Loucy (cell line): ENCODE data around the gene ALPG.

ENCODE experiments used
- H2AFZ ChIP-seq: fragments of 200-600 bp; sonication (generic); 2 replicates; pipeline ENCODE4 v1.6.0; 2016; ENCODE audit warnings: antibody characterized with exemption, mild to moderate bottlenecking, low read length, moderate library complexity
- H3F3A ChIP-seq: fragments of 200-600 bp; 2 replicates; pipeline ENCODE4 v1.6.0; 2016; ENCODE audit warnings: antibody characterized with exemption, low read depth, mild to moderate bottlenecking
- H3K27me3 ChIP-seq: fragments of 200-600 bp; sonication (generic); 2 replicates; pipeline ENCODE4 v1.6.1; 2014; ENCODE audit warnings: low read length, mild to moderate bottlenecking; ENCODE audit not compliant: insufficient read depth, poor library complexity, severe bottlenecking
- H3K36me3 ChIP-seq: fragments of 200-600 bp; sonication (generic); 2 replicates; pipeline ENCODE4 v1.6.1; 2016; ENCODE audit warnings: low read length; ENCODE audit not compliant: insufficient read depth
- H3K4me1 ChIP-seq: fragments of 200-600 bp; sonication (generic); 2 replicates; pipeline ENCODE4 v1.5.1; 2014; ENCODE audit warnings: low read length, mild to moderate bottlenecking; ENCODE audit not compliant: insufficient read depth, poor library complexity, severe bottlenecking
- H3K4me2 ChIP-seq: fragments of 200-600 bp; sonication (generic); 2 replicates; pipeline ENCODE4 v1.6.0; 2014; ENCODE audit warnings: antibody characterized with exemption, low read length, low read depth, mild to moderate bottlenecking; ENCODE audit not compliant: poor library complexity, severe bottlenecking
- H3K4me3 ChIP-seq: fragments of 200-600 bp; sonication (generic); 2 replicates; pipeline ENCODE4 v1.5.1; 2014; ENCODE audit warnings: low read length, mild to moderate bottlenecking, mixed read lengths; ENCODE audit not compliant: poor library complexity, severe bottlenecking
- H3K79me2 ChIP-seq: fragments of 200-600 bp; sonication (generic); 2 replicates; pipeline ENCODE4 v1.6.1; 2014; ENCODE audit warnings: low read length; ENCODE audit not compliant: insufficient read depth
- H3K9ac ChIP-seq: fragments of 200-600 bp; sonication (generic); 2 replicates; pipeline ENCODE4 v1.6.0; 2014; ENCODE audit warnings: mild to moderate bottlenecking, low read depth, low read length, moderate library complexity; ENCODE audit not compliant: poor library complexity, severe bottlenecking
- H3K9me2 ChIP-seq: fragments of 200-600 bp; sonication (generic); replicated peaks from 2 replicates; pipeline ENCODE4 v1.6.1; 2016; ENCODE audit warnings: low read depth, low read length, mixed read lengths
- H3K9me3 ChIP-seq: fragments of 200-600 bp; sonication (generic); 2 replicates; pipeline ENCODE4 v1.6.1; 2014; ENCODE audit warnings: mild to moderate bottlenecking, antibody characterized with exemption, low read length, low read depth; ENCODE audit not compliant: insufficient read depth
- H4K20me1 ChIP-seq: fragments of 200-600 bp; sonication (generic); 2 replicates; pipeline ENCODE4 v1.6.0; 2014; ENCODE audit warnings: antibody characterized with exemption, low read length, mild to moderate bottlenecking; ENCODE audit not compliant: insufficient read depth, poor library complexity, severe bottlenecking
- EZH2phosphoT487 ChIP-seq: fragments of 200-600 bp; IDR thresholded peaks from 2 replicates; pipeline ENCODE4 v1.6.1; 2018; ENCODE audit warnings: antibody characterized with exemption, mild to moderate bottlenecking, moderate library complexity, borderline replicate concordance
- TF ChIP-seq, protein P1 (sequence below): fragments of 200-600 bp; sonication (generic); conservative IDR thresholded peaks from 2 replicates; pipeline ENCODE4 v1.5.1; 2014; ENCODE audit warnings: mild to moderate bottlenecking, antibody characterized with exemption, low read length

ALPG gene

DNA sequence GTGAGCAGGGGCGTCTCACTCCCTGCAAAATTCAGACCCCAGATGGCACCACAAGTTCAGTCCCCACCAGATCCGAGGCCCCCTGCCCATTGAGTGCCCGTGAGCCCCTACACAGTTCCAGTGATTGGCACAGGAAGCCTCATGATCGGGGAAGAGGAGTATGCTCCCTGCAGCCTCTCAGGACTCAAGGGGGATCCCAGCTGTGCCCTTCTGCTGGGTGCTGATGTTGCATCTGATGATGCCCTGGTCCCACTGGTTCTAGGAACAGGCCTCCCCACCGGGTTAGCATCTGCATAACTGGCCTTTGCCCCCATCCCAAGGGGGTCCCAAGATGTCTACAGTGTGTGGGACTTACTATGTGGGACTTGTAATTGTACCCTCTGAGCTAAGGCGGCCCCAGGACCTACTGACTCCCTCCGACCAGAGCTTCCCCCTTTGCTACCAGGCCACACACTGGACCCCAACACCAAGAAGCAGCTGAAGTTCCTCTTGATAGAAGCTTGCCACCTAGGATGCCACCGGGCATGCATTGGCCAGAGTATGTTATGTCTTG is 8.6 kb downstream of the ALPG start:
- Histone ChIP-seq H3K4me2 (no peak overlapping the region), H3K79me2 (no peaks in the 10 kb centered on the region), H3K9me2 (no peaks in the 10 kb centered on the region), H2AFZ (no peak overlapping the region), H3K9ac (no peak overlapping the region), H3F3A (no peaks in the 10 kb centered on the region), H3K4me1 (no peaks in the 10 kb centered on the region), H4K20me1 (no peaks in the 10 kb centered on the region), H3K36me3 (no peaks in the 10 kb centered on the region), H3K4me3 (no peak overlapping the region), H3K27me3 (no peaks in the 10 kb centered on the region), H3K9me3 (no peaks in the 10 kb centered on the region)
- TF ChIP-seq EZH2phosphoT487 = no peak
- TF ChIP-seq, protein P1, sequence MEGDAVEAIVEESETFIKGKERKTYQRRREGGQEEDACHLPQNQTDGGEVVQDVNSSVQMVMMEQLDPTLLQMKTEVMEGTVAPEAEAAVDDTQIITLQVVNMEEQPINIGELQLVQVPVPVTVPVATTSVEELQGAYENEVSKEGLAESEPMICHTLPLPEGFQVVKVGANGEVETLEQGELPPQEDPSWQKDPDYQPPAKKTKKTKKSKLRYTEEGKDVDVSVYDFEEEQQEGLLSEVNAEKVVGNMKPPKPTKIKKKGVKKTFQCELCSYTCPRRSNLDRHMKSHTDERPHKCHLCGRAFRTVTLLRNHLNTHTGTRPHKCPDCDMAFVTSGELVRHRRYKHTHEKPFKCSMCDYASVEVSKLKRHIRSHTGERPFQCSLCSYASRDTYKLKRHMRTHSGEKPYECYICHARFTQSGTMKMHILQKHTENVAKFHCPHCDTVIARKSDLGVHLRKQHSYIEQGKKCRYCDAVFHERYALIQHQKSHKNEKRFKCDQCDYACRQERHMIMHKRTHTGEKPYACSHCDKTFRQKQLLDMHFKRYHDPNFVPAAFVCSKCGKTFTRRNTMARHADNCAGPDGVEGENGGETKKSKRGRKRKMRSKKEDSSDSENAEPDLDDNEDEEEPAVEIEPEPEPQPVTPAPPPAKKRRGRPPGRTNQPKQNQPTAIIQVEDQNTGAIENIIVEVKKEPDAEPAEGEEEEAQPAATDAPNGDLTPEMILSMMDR = no peak

DNA sequence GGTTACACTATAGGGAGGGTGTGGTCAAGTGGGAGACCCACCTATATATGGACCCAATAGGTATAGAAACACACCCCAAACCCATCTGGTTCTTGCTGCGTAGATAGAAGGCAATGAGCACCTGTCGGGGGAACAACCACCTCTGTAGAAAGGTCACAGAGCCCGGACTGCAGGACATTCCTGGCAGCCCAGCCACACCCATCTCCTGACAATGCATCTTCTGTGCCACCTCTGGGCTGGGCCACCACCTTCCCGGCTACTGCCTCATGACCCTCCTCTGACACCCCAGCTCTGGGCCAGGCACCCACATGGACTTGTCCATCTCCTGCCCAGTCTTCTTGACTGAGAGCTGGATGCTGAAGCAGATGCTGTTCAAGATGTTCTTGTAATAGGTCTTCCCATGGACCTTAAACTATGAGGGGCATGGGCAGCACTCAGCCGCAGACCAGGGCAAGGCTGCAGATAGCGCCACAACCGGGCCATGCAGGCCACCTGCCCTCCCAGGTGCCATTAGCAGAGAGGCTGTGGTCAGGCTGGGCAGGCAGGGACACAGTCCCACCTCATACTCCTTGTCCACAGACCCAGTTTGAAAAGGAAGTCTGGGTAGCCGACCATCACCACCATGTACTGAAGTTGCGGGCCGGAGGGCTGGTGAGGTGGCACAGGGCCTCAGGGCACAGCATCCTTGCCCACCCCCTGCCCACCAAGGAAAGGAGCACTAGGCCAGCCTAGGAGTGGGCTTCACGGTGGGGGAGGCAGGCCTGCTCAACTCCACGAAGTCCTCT is 9.3 kb downstream of the ALPG start:
- Histone ChIP-seq H2AFZ (no peak overlapping the region), H3F3A (no peaks in the 10 kb centered on the region), H3K9me3 (no peaks in the 10 kb centered on the region), H3K4me3 (no peak overlapping the region), H3K4me2 (no peak overlapping the region), H3K9me2 (no peaks in the 10 kb centered on the region), H3K27me3 (no peaks in the 10 kb centered on the region), H4K20me1 (no peaks in the 10 kb centered on the region), H3K4me1 (no peaks in the 10 kb centered on the region), H3K9ac (no peak overlapping the region), H3K36me3 (no peaks in the 10 kb centered on the region), H3K79me2 (no peaks in the 10 kb centered on the region)
- TF ChIP-seq, protein P1 = no peak
- no peak for TF ChIP-seq EZH2phosphoT487

DNA sequence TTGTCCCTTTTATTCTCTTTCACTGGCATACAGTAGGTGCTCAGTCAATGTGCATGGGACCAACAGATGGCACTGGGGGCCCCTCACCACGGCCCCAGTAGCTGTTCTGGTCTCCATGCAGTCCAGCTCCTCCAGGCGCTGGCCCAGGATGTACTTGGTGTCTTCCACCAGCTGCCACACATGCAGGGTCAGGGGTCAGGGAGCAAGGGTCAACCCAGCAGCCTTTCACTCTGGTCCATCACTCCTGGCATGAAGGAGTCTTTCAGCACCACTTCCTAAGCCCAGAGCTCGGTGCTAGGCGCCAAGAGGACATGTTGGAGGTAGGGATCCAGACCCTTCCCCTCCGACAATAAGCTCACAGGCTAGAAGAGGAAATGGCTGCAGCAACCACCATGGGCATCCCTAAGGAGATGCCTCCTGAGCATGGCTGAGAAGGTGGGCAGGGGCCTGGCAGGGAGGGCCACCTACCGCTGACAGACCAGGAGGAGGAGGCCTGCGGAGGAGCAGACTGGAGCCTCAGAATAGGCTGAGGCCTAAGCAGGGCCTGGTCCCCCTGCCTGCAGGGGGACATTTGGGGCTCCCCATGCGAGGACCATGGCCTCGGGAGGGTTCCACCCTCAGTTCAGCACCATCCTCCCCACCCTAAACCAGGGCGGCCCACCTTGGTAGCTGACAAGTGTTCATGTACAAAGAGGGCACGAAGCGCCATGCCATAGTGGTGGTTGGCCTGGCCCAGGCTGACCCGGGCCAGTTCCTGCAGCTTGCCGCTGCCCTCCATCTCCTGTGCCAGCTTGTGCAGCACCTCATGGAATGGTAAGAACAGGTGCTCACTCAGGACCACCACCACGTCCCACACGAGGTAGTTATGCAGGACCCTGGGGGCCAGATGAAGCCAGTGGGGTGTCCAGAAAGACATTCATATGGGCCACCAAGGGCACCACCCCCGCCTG is 10.2 kb downstream of the ALPG start:
- H3K4me3 ChIP-seq = no peak overlapping the region
- H3K9me2 ChIP-seq = no peaks in the 10 kb centered on the region
- no peaks in the 10 kb centered on the region for H4K20me1 ChIP-seq
- no peaks in the 10 kb centered on the region for H3K79me2 ChIP-seq
- no peaks in the 10 kb centered on the region for H3F3A ChIP-seq
- no peaks in the 10 kb centered on the region for H3K4me1 ChIP-seq
- H3K4me2 ChIP-seq = no peak overlapping the region
- no peak for TF ChIP-seq EZH2phosphoT487
- TF ChIP-seq, protein P1 = no peak
- H3K9me3 ChIP-seq = no peaks in the 10 kb centered on the region; the same call in 1 of the 2 replicates
- H2AFZ ChIP-seq = no peak overlapping the region
- no peaks in the 10 kb centered on the region for H3K36me3 ChIP-seq
- H3K9ac ChIP-seq = no peak overlapping the region
- no peaks in the 10 kb centered on the region for H3K27me3 ChIP-seq
